T47D (cell line): ENCODE data around the gene PFN1.

Source experiments
- DNase-seq, 2 experiments: peaks; one replicate each; pipeline versions ENCODE4 v3.0.0 to v3.0.0-alpha.2; 2011 to 2012; ENCODE audit warnings: low read depth in 1 of 2, low spot score in 1 of 2
- JUND ChIP-seq: IDR thresholded peaks from 2 replicates; pipeline ENCODE4 v1.6.1; 2012; ENCODE audit warnings: low read depth
- in situ Hi-C: cut with HindIII; loops from 2 replicates; pipeline ENCODE4 v1.10.0; 2016; ENCODE audit warnings: low sequenced_read_pairs, low pct_unique_long_range_greater_than_20kb

PFN1 gene

GRCh38 chr17:4900231-4901107 is 47.9 kb downstream of the PFN1 start:
- in situ Hi-C loops, result no loop called here
- no peak for TF ChIP-seq JUND
- DNase-seq, result no peak

DNA sequence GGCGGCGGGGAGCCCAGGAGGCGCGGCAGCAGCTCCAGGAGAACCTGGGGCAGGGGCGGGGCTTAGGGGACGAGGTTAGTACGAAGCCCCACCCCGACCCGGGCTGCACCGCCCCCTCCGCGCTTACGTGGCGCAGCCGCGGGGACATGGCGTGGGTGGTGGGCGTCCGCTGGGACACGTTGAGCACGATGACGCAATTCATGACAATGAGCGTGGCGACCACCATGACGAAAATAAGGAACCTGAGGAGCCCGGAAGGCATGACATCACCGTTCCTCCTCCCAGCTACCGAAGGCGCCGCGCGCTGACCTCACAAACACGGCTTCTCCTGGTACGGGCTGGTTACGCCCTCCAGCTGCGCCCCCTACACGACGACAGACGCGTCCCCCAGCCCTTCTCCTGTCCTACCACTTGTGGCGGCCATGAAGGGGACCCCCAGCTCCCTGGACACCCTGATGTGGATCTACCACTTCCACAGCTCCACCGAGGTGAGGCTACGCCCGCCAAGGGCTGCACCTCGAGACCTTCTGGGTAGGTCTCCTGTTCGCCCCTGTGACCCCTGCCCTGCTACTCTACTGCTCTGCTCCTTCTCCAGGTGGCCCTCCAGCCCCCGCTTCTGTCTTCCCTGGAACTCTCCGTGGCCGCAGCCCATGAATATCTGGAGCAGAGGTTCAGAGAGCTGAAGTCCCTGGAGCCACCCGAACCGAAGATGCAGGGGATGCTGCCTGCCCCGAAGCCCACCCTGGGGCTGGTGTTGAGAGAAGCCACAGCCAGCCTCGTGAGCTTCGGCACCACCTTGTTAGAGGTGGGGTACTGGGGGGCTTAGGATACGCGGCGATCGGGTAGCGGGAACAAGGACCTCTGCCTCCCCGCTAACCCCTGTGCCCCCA is 48.7 kb downstream of the PFN1 start, which contains the start of gene C17orf107:
TSS of gene C17orf107 (plus strand) at position 196 of the 890 bp plus-strand sequence. CDS start at position 423, 227 bp downstream.
- in situ Hi-C loops, result no loop called here
- DNase-seq, result no peak
- no peak for TF ChIP-seq JUND

- in situ Hi-C loops, result no loop called here
- no peak for DNase-seq
- TF ChIP-seq JUND, result no peak
Measured at GRCh38 chr17:4898927-4899326, 49.4 kb downstream of the PFN1 start.

- no peak for TF ChIP-seq JUND
- in situ Hi-C loops, result no loop called here
- no peak for DNase-seq
Measured at GRCh38 chr17:4898351-4898750, 50.0 kb downstream of the PFN1 start.

DNA sequence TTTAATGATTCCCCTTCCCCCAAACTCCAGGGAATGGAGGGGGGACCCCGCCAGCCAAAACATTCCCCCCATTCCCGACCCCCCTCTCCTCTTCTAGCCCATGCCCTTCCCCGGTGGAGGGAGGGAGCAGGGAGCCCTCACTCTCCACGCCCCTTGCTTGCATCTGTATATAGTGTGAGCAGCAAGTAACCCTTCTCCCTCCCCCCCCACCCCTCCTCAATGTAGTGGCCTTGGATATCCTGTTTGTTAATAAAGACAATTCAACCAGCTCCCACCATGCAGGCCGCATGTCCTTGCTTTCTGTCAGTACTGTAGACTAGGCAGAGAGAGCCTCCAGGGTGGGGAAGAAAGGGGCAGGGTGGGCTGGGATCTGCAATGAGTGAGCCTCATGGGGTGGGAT is 50.5 kb downstream of the PFN1 start:
- no peak for DNase-seq
- in situ Hi-C loops, result no loop called here
- no peak for TF ChIP-seq JUND

DNA sequence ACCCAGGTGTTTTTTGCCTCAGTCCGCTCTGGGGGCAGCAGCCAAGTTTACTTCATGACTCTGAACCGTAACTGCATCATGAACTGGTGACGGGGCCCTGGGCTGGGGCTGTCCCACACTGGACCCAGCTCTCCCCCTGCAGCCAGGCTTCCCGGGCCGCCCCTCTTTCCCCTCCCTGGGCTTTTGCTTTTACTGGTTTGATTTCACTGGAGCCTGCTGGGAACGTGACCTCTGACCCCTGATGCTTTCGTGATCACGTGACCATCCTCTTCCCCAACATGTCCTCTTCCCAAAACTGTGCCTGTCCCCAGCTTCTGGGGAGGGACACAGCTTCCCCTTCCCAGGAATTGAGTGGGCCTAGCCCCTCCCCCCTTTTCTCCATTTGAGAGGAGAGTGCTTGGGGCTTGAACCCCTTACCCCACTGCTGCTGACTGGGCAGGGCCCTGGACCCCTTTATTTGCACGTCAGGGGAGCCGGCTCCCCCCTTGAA is 51.1 kb downstream of the PFN1 start:
- no peak for TF ChIP-seq JUND
- in situ Hi-C loops, result no loop called here
- no peak for DNase-seq

- in situ Hi-C loops, result no loop called here
- no peak for TF ChIP-seq JUND
- no peak for DNase-seq
Measured at GRCh38 chr17:4896332-4897197, 51.8 kb downstream of the PFN1 start.

GRCh38 chr17:4895657-4896331 is 52.5 kb downstream of the PFN1 start:
- in situ Hi-C loops, result no loop called here
- TF ChIP-seq JUND, result no peak
- DNase-seq, result no peak
